Activated T-helper 9 cell treated with anti-CD3 and anti-CD28 coated beads, Interleukin-2, amount 50 U/mL, for 16 hours (primary cell): ENCODE results near the gene CLMN.

Source experiments
- DNase-seq: peaks from one replicate; pipeline ENCODE4 v3.0.0-alpha.2; 2020; ENCODE audit warnings: low read depth

Gene CLMN

DNA sequence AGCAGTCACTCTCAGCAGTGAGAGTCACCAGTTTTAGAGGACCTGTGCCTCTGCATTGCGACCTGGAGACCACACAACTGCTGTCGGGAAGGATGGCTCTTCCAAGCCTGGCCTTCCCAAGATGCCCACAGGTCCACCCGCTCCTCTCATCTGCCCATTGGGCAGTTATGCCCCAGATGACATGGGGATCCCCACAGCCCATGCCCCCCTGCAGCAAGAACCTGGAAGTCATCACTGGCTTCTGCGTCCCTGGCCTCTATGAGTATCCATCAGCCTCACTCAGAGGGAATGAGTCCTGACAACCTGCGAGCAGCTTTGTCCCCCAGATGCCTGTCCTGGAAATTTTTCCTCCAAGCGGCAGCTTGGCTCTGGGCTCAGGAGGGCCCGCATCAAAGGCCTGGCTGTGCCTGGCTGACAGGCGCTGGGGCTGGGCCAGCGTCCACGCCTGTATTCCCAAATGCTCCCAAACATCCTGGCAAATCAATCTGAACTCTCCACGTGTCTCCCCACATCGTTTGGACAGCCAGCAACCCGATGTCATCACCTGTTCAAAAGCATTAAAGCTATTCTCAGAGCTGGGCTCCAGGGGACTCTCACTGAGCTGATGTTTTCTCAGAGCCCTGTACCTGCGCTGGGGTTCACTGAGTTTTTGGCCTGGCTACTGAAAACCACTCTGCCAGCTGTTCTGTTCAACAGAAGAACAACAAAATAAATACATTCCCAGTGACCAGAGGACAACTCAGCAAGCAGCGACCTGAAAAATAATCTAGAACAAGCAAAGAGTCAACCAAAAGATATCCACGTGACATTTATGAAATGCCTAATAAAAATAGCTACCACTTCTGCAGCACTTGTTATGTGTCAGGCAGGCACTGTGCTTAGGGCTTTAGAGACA is 57.8 kb downstream of the CLMN start:
- no peak for DNase-seq

DNA sequence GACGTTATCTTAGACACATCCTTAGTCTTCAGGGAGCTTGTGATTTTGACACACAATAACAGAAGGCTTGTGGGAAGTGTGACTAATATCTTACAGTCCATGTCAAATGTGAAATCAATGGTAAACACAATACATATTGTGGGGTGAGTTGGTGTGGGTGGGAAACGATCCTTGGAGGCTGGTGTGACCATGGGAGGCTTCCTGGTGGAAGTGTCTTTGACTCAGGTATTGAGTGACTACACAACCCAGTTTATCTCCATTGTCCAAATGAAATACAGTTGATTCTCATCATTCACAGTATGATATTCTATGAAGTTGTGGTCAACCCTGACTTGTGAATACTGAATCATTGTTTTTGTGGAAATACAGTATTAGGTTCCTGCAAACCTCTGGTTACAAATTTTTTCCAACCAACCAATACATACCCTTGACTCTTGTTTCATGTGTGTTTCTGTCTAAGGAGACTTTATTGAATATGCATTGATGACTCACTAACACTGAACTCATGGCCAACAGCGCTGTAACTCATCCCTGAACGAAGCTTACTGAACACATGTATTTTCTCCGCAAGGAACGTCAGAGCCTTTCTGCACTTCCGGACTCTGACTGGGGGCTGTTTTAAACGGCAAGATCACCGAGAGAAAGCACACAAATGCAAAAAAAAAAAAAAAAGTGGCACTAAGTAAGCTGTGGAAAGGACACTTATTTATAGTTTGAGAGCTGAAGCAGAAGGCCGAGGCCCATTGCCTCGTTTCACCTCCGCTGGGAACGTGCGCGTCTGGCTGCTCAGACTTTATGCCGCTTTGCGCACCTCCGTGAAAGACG is 59.0 kb downstream of the CLMN start:
- DNase-seq, result no peak

DNA sequence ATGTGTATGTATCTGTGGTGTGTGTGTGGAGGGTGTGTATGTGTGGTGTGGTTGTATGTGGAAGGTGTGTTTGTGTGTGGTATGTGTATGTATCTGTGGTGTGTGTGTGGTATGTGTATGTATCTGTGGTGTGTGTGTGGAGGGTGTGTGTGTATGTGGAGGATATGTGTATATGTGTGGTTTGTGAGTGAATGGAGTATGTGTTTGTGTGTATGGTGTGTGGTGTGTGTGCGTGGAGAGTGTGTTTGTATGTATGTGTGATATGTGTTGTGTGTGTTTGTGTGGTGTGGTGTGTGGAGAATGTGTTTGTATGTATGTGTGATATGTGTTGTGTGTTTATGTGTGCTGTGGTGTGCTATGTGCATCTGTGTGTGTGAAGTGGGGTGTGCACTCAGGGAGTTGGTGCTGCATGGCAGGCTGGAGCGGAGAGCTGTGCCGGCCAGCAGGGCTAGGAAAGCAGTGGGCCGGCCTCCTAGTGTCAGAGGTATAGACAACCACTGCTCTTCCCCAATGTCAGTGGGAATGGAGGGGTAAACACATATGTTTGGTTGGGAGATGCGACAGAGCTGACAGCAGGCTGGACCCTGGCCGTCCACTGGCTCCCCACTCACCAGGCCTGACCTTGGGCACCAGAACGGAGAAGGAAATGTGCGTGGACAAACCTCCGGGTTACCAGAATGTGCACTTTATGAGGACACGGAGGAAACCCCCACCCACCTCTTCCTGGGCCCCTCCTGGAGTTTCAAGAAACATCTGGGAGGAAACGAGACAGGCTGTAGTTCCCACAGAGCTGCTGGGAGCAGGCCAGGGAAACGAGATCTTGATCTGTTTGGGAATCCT is 60.7 kb downstream of the CLMN start:
- DNase-seq, result no peak

- no peak for DNase-seq
Measured at GRCh38 chr14:95258156-95258555, 61.6 kb downstream of the CLMN start.

DNA sequence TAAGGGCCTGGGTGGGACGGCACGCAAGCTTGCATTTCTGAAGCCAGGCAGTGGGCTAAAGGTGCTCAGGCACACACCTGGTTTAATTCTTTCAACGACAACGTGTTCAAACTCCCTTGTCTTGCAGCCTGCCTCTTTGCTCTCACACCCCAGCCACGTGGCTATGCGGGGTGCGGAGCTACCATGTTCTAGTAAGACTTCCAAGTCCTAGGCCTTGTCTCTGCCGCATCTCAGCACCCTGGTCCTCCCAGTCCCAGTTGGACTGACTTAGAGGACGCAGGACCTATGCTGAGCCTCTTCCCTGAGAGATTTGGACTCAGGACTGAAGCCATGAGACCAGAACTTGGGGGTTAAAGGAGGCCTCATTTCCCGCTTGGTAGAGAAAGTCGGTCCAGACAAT is 62.2 kb downstream of the CLMN start:
- DNase-seq, result no peak

- DNase-seq, result no peak
Measured at GRCh38 chr14:95256776-95257060, 63.0 kb downstream of the CLMN start.

GRCh38 chr14:95256002-95256775 is 63.5 kb downstream of the CLMN start:
- DNase-seq, result no peak

DNA sequence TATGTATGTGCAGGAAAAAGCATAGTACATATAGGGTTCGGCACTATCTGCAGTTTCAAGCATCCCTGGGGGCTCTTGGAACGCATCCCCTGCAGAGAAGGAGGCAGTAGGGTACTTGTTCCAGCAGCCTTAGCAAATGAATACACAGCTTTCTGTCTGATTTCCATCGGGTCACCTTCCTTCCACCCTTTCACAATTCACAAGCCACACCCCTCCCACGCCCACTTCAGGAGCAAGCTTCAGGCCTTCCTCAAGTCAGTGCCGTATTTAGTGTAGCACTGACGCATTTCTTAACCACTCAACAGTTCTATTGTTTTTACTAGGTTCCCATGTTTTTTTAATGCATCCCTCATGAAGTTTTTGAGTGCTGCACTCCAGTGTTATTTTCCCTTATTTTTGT is 64.2 kb downstream of the CLMN start:
- no peak for DNase-seq

DNA sequence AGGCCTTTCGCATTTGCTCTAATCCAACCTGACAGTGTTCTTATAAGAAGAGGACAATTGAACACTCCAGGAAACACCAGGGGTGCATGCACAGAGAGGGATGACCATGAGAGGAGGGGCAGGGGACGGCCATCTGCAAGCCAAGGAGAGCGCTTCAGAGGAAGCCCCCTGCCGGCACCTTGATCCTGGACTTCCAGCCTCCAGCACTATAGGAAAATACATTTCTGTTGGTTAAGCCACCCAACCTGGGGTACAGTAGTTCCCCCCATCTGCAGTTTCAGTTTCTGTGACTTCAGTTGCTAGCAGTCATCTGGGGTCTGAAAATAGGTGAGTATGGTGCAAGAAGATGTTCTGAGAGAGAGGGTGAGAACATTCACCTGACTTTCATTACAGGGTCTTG is 64.7 kb downstream of the CLMN start:
- DNase-seq, result no peak

GRCh38 chr14:95254288-95254687 is 65.4 kb downstream of the CLMN start:
- DNase-seq, result no peak

DNA sequence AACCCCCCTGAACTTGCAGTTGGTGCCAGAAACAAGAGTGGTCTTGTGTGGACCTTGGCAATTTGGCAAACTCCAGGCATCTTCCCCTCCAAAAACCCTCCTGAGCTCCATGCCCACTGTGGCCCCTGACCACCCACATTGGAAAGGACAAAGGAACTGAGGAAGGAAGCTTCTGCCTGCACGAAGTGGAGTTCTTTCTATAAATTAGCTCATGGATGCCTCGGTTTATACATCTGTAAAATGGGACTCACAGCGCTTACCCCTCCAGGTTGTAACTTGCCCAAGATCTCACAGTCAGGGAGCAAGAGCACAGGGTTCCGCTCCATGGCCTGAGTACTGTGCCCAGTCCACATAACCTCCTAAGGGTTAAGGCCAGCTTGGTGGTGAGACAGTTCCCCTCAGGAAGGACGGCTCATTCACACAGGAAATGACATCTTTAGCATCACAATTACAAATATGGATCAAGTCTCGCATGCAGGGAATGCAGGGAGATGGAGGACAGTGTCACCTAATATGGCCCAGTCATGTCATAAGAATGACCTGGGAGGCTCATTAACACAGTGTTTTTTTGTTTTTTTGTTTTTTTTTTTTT is 66.6 kb downstream of the CLMN start:
- DNase-seq, result no peak

GRCh38 chr14:95252219-95252618 is 67.5 kb downstream of the CLMN start:
- no peak for DNase-seq

GRCh38 chr14:95250936-95251335 is 68.8 kb downstream of the CLMN start:
- DNase-seq, result no peak

DNA sequence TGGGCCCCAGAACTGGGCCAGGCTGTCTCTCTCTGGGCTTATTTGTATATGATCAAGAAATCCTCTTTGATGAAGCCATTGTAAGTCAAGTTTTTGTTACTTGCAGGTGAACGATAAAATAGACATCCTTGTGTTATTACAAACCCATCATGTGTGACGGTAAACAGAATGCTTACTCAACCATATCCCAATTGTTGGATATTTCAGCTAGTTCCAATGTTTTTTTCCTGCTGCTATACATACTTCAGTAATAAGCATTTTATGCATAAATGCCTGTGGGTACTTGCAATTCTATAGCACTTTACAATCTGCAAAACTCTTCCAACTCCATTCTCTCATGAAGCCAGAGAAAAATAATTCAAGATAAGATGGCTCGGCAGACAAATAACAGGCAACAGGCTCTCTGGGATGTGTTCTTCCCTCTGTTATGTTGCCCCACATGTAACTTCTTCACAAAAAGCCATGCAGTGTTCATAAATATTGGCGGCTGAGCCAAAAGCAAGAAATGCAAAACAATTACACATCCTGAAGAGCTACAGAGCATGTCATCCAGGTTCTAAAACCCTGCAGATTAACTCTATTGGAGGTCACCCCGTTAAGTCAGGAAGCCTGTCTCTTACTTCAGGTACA is 69.5 kb downstream of the CLMN start:
- DNase-seq, result no peak

DNA sequence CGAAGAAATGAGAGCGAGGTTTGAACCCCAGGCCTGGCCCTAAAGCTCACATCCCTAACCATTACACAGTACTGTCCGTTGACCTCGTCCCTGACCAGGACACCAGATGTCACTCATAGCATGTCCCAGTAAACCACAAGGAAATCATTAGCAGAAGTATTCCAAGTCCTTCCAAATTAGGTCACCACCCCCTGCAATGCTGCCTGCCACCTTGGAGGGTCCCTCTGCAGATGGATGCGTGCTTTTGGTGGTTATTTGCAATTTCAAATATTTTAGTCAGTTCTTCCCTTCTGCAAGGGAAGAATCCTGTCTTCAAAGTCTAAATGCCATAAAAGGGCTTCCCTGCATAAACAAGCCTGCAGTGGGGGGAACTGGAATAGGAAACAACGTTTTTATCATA is 71.3 kb downstream of the CLMN start:
- DNase-seq, result no peak

DNA sequence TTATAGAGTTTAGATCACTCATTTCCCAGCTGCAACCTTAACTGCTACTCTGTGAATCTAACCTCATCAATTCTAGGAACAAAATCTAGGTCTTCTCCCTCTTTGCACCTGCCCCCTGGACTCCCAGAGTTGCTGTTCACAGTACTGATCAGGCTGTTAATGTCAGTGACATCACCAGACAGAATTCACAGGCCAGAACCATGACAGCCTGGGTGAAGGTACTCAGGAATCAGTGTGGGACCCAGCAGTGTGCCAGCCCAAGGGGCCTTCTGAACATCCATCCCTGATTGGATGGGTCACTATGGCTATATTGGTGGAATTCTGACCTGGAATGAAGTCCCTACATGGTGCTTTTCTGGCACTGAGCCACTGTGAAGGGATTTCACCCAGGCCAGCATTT is 72.8 kb downstream of the CLMN start:
- DNase-seq, result no peak

DNA sequence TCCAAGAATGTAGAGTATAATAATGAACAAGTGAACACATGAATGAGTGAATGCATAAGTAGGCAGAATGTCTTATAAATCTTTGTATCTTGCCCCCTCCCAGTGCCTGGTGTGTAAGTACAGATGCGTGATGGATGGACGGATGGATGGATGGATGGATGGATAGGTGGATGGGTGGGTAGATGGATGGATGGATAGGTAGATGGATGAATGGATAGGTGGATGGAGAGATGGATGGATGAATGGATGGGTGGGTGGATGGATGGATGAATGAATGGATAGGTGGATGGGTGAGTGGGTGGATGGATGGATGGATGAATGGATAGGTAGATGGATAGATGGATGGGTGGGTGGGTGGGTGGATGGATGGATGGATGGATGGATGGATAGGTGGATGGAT is 74.4 kb downstream of the CLMN start:
- DNase-seq, result no peak

DNA sequence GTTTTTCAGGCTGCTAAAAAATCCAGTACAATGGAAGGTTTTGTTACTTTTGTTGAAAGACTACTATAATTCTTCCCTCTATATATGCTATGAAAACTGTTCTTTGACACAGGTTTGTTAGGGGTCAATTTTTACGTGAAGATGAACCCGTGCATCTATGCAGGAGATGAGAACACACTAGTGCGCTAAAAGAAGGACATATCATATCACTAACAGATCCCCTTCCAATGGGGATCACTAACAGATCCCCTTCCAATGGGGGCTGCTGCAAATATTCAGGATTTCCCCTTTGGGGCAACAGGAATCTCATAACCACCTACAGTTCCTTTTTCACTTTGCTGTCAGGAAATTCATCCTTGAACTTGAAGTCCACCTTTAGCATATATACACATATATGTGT is 75.1 kb downstream of the CLMN start:
- no peak for DNase-seq

GRCh38 chr14:95242870-95243269 is 76.8 kb downstream of the CLMN start:
- no peak for DNase-seq

DNA sequence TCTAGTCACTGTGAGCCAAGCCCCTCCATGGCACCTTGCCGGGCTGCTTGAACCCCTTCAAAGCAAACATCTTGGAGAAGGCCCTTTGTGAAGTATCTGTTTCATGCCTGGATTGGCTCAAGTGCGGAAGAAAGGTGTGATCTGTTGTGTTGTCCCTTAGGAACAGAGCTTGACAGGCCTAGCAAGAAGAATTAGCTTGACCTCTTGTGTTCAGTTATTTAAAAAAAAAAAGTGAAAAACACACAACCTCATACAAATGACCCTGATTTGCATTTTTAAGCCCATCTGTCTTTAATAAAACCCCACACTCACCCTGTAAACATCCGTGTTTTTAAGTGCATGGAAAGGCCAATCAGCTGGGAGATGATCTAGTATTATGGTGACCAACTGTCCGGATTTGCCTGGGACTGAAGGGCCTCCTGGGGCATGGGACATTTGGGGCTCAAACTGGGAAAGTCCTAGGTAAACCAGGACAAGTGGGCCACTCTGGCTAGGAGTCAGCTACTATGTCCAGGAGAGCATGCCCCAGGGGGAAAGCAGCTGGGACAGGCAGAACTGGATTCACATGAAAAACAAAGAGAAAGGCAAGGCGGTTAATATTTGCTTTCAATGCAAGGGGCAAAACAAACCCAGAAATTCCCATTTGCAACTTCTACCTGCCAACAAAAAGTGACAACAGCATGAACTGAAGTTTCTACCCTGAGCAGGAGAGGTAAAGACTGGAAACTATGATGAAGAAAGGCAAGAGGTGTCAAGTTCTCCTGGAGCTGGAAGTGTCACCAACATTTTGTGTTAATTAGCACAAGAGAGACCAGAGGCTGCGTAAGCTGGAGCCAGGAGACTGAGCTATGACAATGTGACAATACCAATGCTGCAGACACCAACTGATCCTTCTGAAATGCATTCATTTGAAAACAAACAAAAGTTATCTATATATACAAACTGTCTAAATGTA is 78.6 kb downstream of the CLMN start:
- DNase-seq, result no peak
